Prostate gland (tissue), 2 donors: ENCODE data around the gene ABHD17B. TPM values are rescaled to one million over a fixed set of nuclear protein-coding genes. Genes with fewer than 3 reads are reported as not detected.

Source experiments
- DNase-seq: peaks from one replicate; pipeline ENCODE4 v3.0.0-alpha.2; 2019; ENCODE audit warnings: low spot score
- H3K27ac ChIP-seq, 2 donors: fragments of 200-600 bp; sonication (generic); 2 replicates each; pipeline ENCODE4 v1.5.1; 2017 to 2019
- H3K27me3 ChIP-seq: fragments of 200-600 bp; sonication (generic); replicated peaks from 2 replicates; pipeline ENCODE4 v1.5.1; 2019; ENCODE audit not compliant: insufficient read depth
- H3K36me3 ChIP-seq, 2 donors: fragments of 200-600 bp; sonication (generic); 1 replicate in 1 of 2; 2 replicates in 1 of 2; pipeline versions ENCODE4 v1.5.1 to v1.8.1; 2017 to 2019
- H3K4me1 ChIP-seq: fragments of 200-600 bp; sonication (generic); replicated peaks from 2 replicates; pipeline ENCODE4 v1.5.1; 2019
- H3K4me3 ChIP-seq, 2 donors: fragments of 200-600 bp; sonication (generic); 2 replicates each; pipeline ENCODE4 v1.5.1; 2017 to 2019
- H3K9me3 ChIP-seq: fragments of 200-600 bp; sonication (generic); 2 replicates; pipeline ENCODE4 v1.5.1; 2017
- CTCF ChIP-seq, 4 experiments: fragments of 200-600 bp in 2 of 4; fragments of 450-650 bp in 2 of 4; sonication (generic) in 2 of 4; IDR thresholded peaks; 1 replicate in 3 of 4; 2 replicates in 1 of 4; pipeline ENCODE4 v1.5.1; 2016 to 2019; ENCODE audit warnings: antibody characterized with exemption in 4 of 4, mild to moderate bottlenecking in 2 of 4, moderate library complexity in 2 of 4
- POLR2A ChIP-seq: fragments of 450-650 bp; IDR thresholded peaks from one replicate; pipeline ENCODE4 v1.6.1; 2016; ENCODE audit warnings: antibody characterized with exemption, mild to moderate bottlenecking
- POLR2AphosphoS5 ChIP-seq: sonication (generic); formaldehyde crosslinking; IDR thresholded peaks from one replicate; pipeline ENCODE4 v1.6.1; 2017; ENCODE audit warnings: antibody characterized with exemption
- WGBS: methylation state at CpG from one replicate; pipeline ENCODE4 v1.1.5; 2018; 5-methylcytosine and 5-hydroxymethylcytosine counted together
- intact Hi-C: fragments of 100-400 bp; cut with DNase I; formaldehyde crosslinking; loops from one replicate; pipeline ENCODE4 v1.14.2; 2022
- total RNA-seq, 2 donors: library from RNA; depleted of rRNA; stranded (reverse); fragments of >200 nt; gene quantifications; one replicate each; pipeline ENCODE4 v1.1.0, GENCODE V29; 2016

ABHD17B gene
- total RNA-seq, 2 donors from 2014 or later: 31.6 to 42.4 TPM

- Histone ChIP-seq H3K36me3 (no peaks in the 10 kb centered on the region), H3K27ac (no peak overlapping the region), H3K9me3 (no peaks in the 10 kb centered on the region), H3K4me3 (no peak overlapping the region), H3K27me3 (no peaks in the 10 kb centered on the region), H3K4me1 (no peaks in the 10 kb centered on the region)
- TF ChIP-seq POLR2A: no peak
- TF ChIP-seq POLR2AphosphoS5: no peak
- no peak for DNase-seq
- intact Hi-C loops: no loop called here
- 88% methylated on average over 2 of the region's 3 CpGs for WGBS
Measured at GRCh38 chr9:71830153-71830552, 80.8 kb downstream of the ABHD17B start.

GRCh38 chr9:71826279-71826678 lies 84.7 kb downstream of the ABHD17B start:
- Histone ChIP-seq H3K4me1 (no peaks in the 10 kb centered on the region), H3K9me3 (no peaks in the 10 kb centered on the region), H3K27ac (no peak overlapping the region), H3K36me3 (no peaks in the 10 kb centered on the region), H3K4me3 (no peak overlapping the region), H3K27me3 (no peaks in the 10 kb centered on the region)
- no peak for TF ChIP-seq POLR2AphosphoS5
- no peak for TF ChIP-seq POLR2A
- TF ChIP-seq CTCF (IDR thresholded peaks at IDR 0.05): no peak
- intact Hi-C loops: no loop called here
- no peak for DNase-seq
- WGBS: 42% methylated on average over 2 of the region's 2 CpGs

- TF ChIP-seq POLR2A (no peak), POLR2AphosphoS5 (no peak), CTCF (IDR thresholded peaks at IDR 0.05) (no peak)
- no peaks in the 10 kb centered on the region for H3K27me3 ChIP-seq
Measured at GRCh38 chr9:71824257-71824656, 86.7 kb downstream of the ABHD17B start.

GRCh38 chr9:71822935-71823334 lies 88.1 kb downstream of the ABHD17B start:
- Histone ChIP-seq H3K4me3 (no peak overlapping the region), H3K27me3 (no peaks in the 10 kb centered on the region), H3K9me3 (no peaks in the 10 kb centered on the region), H3K4me1 (no peaks in the 10 kb centered on the region), H3K36me3 (no peaks in the 10 kb centered on the region), H3K27ac (no peak overlapping the region)
- DNase-seq: no peak
- TF ChIP-seq POLR2AphosphoS5 (no peak), CTCF (IDR thresholded peaks at IDR 0.05) (no peak)
- intact Hi-C loops: no loop called here

More at GRCh38 chr9:71824257-71824656, 86.7 kb downstream of the ABHD17B start:
- H3K4me3 ChIP-seq: no peak overlapping the region
- H3K36me3 ChIP-seq: no peaks in the 10 kb centered on the region
- H3K27ac ChIP-seq: no peak overlapping the region
- no peaks in the 10 kb centered on the region for H3K4me1 ChIP-seq
- WGBS: 83% methylated on average over 4 of the region's 4 CpGs
- no peak for DNase-seq
- H3K9me3 ChIP-seq: no peaks in the 10 kb centered on the region
- intact Hi-C loops: no loop called here

GRCh38 chr9:71822456-71822855 lies 88.5 kb downstream of the ABHD17B start:
- Histone ChIP-seq H3K4me1 (no peaks in the 10 kb centered on the region), H3K36me3 (no peaks in the 10 kb centered on the region), H3K4me3 (no peak overlapping the region), H3K9me3 (no peaks in the 10 kb centered on the region), H3K27me3 (no peaks in the 10 kb centered on the region), H3K27ac (no peak overlapping the region)
- no peak for DNase-seq
- intact Hi-C loops: no loop called here
- WGBS: 46% methylated on average over 3 of the region's 3 CpGs
- TF ChIP-seq POLR2A (no peak), CTCF (IDR thresholded peaks at IDR 0.05) (no peak), POLR2AphosphoS5 (no peak)
